GM06990 (cell line): ENCODE results near the gene SYNE1.

Experiments
- DNase-seq: peaks from one replicate; pipeline ENCODE4 v3.0.0-alpha.2; 2011; ENCODE audit not compliant: insufficient read length; ENCODE audit errors: extremely low read depth
- H3K27me3 ChIP-seq: replicated peaks from 2 replicates; pipeline ENCODE4 v1.6.0; 2011; ENCODE audit warnings: low read length; ENCODE audit not compliant: control insufficient read depth, insufficient read depth
- H3K36me3 ChIP-seq: 2 replicates; pipeline ENCODE4 v1.5.1; 2011; ENCODE audit warnings: low read length; ENCODE audit not compliant: control insufficient read depth, insufficient read depth
- H3K4me3 ChIP-seq: replicated peaks from 2 replicates; pipeline ENCODE4 v1.5.1; 2011; ENCODE audit warnings: low read depth, mild to moderate bottlenecking, control low read depth, low read length
- CTCF ChIP-seq: IDR thresholded peaks from 2 replicates; pipeline ENCODE4 v1.5.1; 2011; ENCODE audit warnings: low read length, control low read depth, mild to moderate bottlenecking, inconsistent platforms; ENCODE audit not compliant: insufficient read depth, poor library complexity, severe bottlenecking

The SYNE1 gene

DNA sequence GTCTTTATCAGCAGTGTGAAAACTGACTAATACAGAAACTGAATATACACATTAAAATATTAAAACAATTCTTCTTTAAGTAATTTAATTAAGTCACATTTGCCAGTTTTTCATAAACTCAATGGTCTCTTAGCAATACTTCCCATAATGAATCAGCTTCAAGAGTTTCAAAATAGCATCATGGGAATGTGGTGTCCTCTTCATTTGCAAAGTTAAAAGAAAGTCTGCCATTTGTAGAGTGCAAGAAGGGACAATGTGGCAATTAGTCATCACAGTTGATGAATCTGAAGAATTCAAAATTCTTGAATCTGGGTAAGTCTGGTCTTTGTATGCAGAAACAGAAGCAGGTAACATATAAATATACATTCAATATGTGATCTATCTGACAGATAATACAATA lies 38.7 kb downstream of the SYNE1 start:
- Histone ChIP-seq H3K36me3 (no peaks in the 10 kb centered on the region), H3K27me3 (no peaks in the 10 kb centered on the region), H3K4me3 (no peak overlapping the region)
- TF ChIP-seq CTCF = no peak
- no peak for DNase-seq

DNA sequence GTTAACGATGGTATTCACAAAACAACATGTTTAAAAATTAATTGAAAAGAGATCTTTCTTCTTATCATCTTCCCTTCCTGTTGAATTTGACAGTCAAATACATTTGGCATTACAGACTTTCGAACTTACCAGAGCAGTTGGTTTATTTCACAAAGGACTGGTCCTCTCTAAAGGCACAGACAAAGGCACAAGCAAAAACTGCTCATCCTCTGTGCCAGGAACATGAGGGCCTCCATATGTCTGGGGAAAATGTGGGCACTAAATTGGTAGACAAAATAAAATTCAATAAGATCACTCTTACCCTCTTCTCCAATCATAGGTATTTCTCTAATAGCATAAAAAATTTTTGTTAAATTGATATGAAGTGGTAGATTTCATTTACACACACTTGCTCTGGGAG lies 40.4 kb downstream of the SYNE1 start:
- Histone ChIP-seq H3K27me3 (no peaks in the 10 kb centered on the region), H3K36me3 (no peaks in the 10 kb centered on the region), H3K4me3 (no peak overlapping the region)
- no peak for DNase-seq
- no peak for TF ChIP-seq CTCF

GRCh38 chr6:152595499-152595898 lies 41.7 kb downstream of the SYNE1 start:
- Histone ChIP-seq H3K36me3 (no peaks in the 10 kb centered on the region), H3K27me3 (no peaks in the 10 kb centered on the region), H3K4me3 (no peak overlapping the region)
- no peak for DNase-seq
- TF ChIP-seq CTCF = peak; percentile 44

DNA sequence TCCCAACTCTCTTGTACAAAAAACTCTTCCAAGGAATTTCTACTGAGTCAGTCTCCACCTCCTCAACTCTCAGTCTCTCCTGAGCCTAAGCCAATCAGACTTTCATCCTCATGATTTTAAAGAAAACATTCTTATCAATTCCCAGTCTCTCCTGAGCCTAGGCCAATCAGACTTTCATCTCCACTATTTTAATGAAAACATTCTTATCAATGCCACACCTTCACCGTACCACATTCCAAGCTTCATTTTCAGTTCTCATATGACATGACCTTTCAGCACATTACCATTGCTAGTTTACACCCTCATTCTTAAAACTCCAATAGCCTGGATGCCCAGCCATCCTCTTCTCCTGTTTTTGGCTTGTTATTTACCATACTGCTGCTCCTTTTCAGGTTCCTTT lies 42.5 kb downstream of the SYNE1 start:
- DNase-seq = no peak
- H3K27me3 ChIP-seq = no peaks in the 10 kb centered on the region
- H3K4me3 ChIP-seq = no peak overlapping the region
- TF ChIP-seq CTCF = no peak
- no peaks in the 10 kb centered on the region for H3K36me3 ChIP-seq

DNA sequence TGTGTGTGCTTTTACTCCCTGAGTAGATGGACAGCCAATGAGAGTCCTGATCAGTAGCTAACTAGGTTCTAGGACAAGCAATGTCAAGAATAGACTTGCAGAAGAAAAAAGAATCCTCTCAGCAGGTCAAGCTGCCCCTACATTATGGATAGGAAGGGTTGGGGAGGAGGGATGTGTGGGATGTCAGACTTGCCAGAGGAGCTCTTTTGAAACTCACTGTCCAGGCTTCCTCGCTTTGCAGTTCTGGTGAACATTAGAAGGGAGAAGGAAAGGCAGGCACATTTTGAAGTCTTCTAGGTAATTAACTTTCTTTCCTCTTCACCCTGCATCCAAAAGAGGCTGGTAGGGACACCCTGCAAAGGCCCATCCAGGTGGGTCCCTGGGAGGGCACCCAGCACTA lies 48.7 kb downstream of the SYNE1 start:
- Histone ChIP-seq H3K36me3 (no peaks in the 10 kb centered on the region), H3K4me3 (no peak overlapping the region), H3K27me3 (no peaks in the 10 kb centered on the region)
- DNase-seq = no peak
- no peak for TF ChIP-seq CTCF

DNA sequence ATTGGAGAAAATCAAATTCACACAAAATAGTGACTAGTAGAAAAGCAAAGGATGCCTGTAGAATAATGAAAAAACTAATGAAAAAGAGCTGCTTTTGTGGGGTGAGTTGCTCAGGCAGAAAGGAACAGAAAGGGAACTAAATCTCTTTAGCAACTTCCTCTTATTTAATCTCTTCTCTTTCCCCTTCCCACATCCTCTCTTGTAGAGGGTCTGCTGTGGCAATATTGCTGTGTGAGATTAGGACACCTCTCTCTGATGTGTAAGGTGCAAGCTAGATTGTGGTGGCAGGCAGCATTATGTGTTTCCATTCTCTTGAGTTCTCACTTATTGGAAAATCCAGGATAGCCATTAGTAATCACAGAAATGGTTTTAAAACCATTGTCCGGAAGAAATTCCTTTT lies 49.7 kb downstream of the SYNE1 start:
- no peaks in the 10 kb centered on the region for H3K27me3 ChIP-seq
- DNase-seq = no peak
- no peak for TF ChIP-seq CTCF
- H3K4me3 ChIP-seq = no peak overlapping the region
- H3K36me3 ChIP-seq = no peaks in the 10 kb centered on the region
